OCI-LY1 (cell line): ENCODE measurements around the gene ADAMTS17.

Experiments used
- H2AFZ ChIP-seq: fragments of 200-600 bp; sonication (generic), shearing (Covaris generic); 2 replicates; pipeline ENCODE4 v1.6.0; 2014; ENCODE audit warnings: antibody characterized with exemption, mild to moderate bottlenecking, low read length
- H3F3A ChIP-seq: fragments of 200-600 bp; sonication (generic), shearing (Covaris generic); 2 replicates; pipeline ENCODE4 v1.6.0; 2014; ENCODE audit warnings: mild to moderate bottlenecking, antibody characterized with exemption, low read length, moderate library complexity; ENCODE audit not compliant: insufficient read depth
- H3K27ac ChIP-seq: fragments of 200-600 bp; sonication (generic); 2 replicates; pipeline ENCODE4 v1.5.1; 2014; ENCODE audit warnings: low read length, mixed run types, mild to moderate bottlenecking, low read depth; ENCODE audit not compliant: poor library complexity, severe bottlenecking
- H3K27me3 ChIP-seq: fragments of 200-600 bp; sonication (generic); 2 replicates; pipeline ENCODE4 v1.6.0; 2014; ENCODE audit warnings: antibody characterized with exemption, mild to moderate bottlenecking, low read length, moderate library complexity; ENCODE audit not compliant: insufficient read depth
- H3K36me3 ChIP-seq: fragments of 200-600 bp; sonication (generic); 2 replicates; pipeline ENCODE4 v1.6.1; 2014; ENCODE audit warnings: mild to moderate bottlenecking, antibody characterized with exemption, low read length, moderate library complexity, mixed read lengths; ENCODE audit not compliant: insufficient read depth
- H3K4me1 ChIP-seq: fragments of 200-600 bp; sonication (generic); 2 replicates; pipeline ENCODE4 v1.5.1; 2014; ENCODE audit warnings: mild to moderate bottlenecking, low read length, moderate library complexity; ENCODE audit not compliant: insufficient read depth, severe bottlenecking
- H3K4me2 ChIP-seq: fragments of 200-600 bp; sonication (generic), shearing (Covaris generic); 2 replicates; pipeline ENCODE4 v1.6.1; 2014; ENCODE audit warnings: low read length
- H3K4me3 ChIP-seq: fragments of 200-600 bp; sonication (generic); 2 replicates; pipeline ENCODE4 v1.5.1; 2014; ENCODE audit warnings: low read length, low read depth, mild to moderate bottlenecking, mixed read lengths; ENCODE audit not compliant: poor library complexity, severe bottlenecking
- H3K79me2 ChIP-seq: fragments of 200-600 bp; shearing (Covaris generic); 2 replicates; pipeline ENCODE4 v1.6.1; 2016; ENCODE audit warnings: mixed run types, low read length, mixed read lengths; ENCODE audit not compliant: insufficient read depth
- H3K9ac ChIP-seq: fragments of 200-600 bp; sonication (generic), shearing (Covaris generic); 2 replicates; pipeline ENCODE4 v1.6.1; 2014; ENCODE audit warnings: mild to moderate bottlenecking, low read length, mixed read lengths
- H3K9me2 ChIP-seq: fragments of 200-600 bp; sonication (generic), shearing (Covaris generic); 2 replicates; pipeline ENCODE4 v1.6.1; 2014; ENCODE audit warnings: low read depth, mild to moderate bottlenecking, low read length, mixed read lengths
- H3K9me3 ChIP-seq: fragments of 200-600 bp; shearing (Covaris generic); 2 replicates; pipeline ENCODE4 v1.6.1; 2014; ENCODE audit warnings: low read length, mixed read lengths
- H4K20me1 ChIP-seq: fragments of 200-600 bp; sonication (generic), shearing (Covaris generic); 2 replicates; pipeline ENCODE4 v1.6.0; 2016; ENCODE audit warnings: mild to moderate bottlenecking, low read length; ENCODE audit not compliant: insufficient read depth
- CTCF ChIP-seq: fragments of 200-600 bp; sonication (generic), shearing (Covaris generic); IDR thresholded peaks from 2 replicates; pipeline ENCODE4 v1.5.1; 2017; ENCODE audit warnings: mild to moderate bottlenecking, antibody characterized with exemption, low read length, moderate library complexity, mixed read lengths
- EZH2 ChIP-seq: fragments of 200-600 bp; sonication (generic), shearing (Covaris generic); IDR thresholded peaks from 2 replicates; pipeline ENCODE4 v1.8.0; 2017; ENCODE audit warnings: borderline replicate concordance, mixed run types, mild to moderate bottlenecking, antibody characterized with exemption, low read length, moderate library complexity, mixed read lengths

ADAMTS17 gene

GRCh38 chr15:100099976-100100375 is 241.8 kb downstream of the ADAMTS17 start:
- no peaks in the 10 kb centered on the region for H3K4me1 ChIP-seq
- no peak overlapping the region for H3K9ac ChIP-seq
- H3F3A ChIP-seq: no peaks in the 10 kb centered on the region
- no peak overlapping the region for H2AFZ ChIP-seq
- H3K4me2 ChIP-seq: no peak overlapping the region
- no peaks in the 10 kb centered on the region for H3K9me3 ChIP-seq
- no peak for TF ChIP-seq EZH2
- no peaks in the 10 kb centered on the region for H3K79me2 ChIP-seq
- no peaks in the 10 kb centered on the region; the same call in 1 of the 2 replicates for H3K27me3 ChIP-seq
- no peaks in the 10 kb centered on the region for H3K36me3 ChIP-seq
- H4K20me1 ChIP-seq: no peaks in the 10 kb centered on the region
- no peak overlapping the region for H3K4me3 ChIP-seq
- no peaks in the 10 kb centered on the region for H3K9me2 ChIP-seq
- no peak overlapping the region for H3K27ac ChIP-seq

GRCh38 chr15:100098705-100099104 is 243.1 kb downstream of the ADAMTS17 start:
- Histone ChIP-seq H3F3A (no peaks in the 10 kb centered on the region), H3K4me3 (no peak overlapping the region), H3K9ac (no peak overlapping the region), H3K27me3 (no peaks in the 10 kb centered on the region; the same call in 1 of the 2 replicates), H3K27ac (no peak overlapping the region), H3K9me3 (no peaks in the 10 kb centered on the region), H3K36me3 (no peaks in the 10 kb centered on the region), H2AFZ (no peak overlapping the region), H3K9me2 (no peaks in the 10 kb centered on the region), H3K4me1 (no peaks in the 10 kb centered on the region), H3K79me2 (no peaks in the 10 kb centered on the region), H3K4me2 (no peak overlapping the region), H4K20me1 (no peaks in the 10 kb centered on the region)
- TF ChIP-seq CTCF (no peak), EZH2 (no peak)

- Histone ChIP-seq H3K9me3 (no peaks in the 10 kb centered on the region), H3K4me3 (no peak overlapping the region), H3K4me1 (no peaks in the 10 kb centered on the region), H4K20me1 (no peaks in the 10 kb centered on the region), H2AFZ (no peak overlapping the region), H3K9ac (no peak overlapping the region), H3K36me3 (no peaks in the 10 kb centered on the region), H3F3A (no peaks in the 10 kb centered on the region), H3K4me2 (no peak overlapping the region), H3K79me2 (no peaks in the 10 kb centered on the region), H3K27me3 (no peaks in the 10 kb centered on the region), H3K27ac (no peak overlapping the region), H3K9me2 (no peaks in the 10 kb centered on the region)
- TF ChIP-seq CTCF (no peak), EZH2 (no peak)
Measured at GRCh38 chr15:100097342-100098127, 244.2 kb downstream of the ADAMTS17 start.

- TF ChIP-seq EZH2: no peak
- no peak for TF ChIP-seq CTCF
- Histone ChIP-seq H3K9ac (no peak overlapping the region), H3K4me3 (no peak overlapping the region), H3K36me3 (no peaks in the 10 kb centered on the region), H3K4me2 (no peak overlapping the region), H3F3A (no peaks in the 10 kb centered on the region), H3K4me1 (no peaks in the 10 kb centered on the region), H3K27me3 (no peaks in the 10 kb centered on the region), H3K27ac (no peak overlapping the region), H4K20me1 (no peaks in the 10 kb centered on the region), H2AFZ (no peak overlapping the region), H3K79me2 (no peaks in the 10 kb centered on the region), H3K9me2 (no peaks in the 10 kb centered on the region), H3K9me3 (no peaks in the 10 kb centered on the region)
Measured at GRCh38 chr15:100096700-100097099, 245.1 kb downstream of the ADAMTS17 start.
